SK-N-MC (cell line): ENCODE data around the gene ZCCHC10.
A peak's percentile ranks its signal among the peaks of the same experiment; 100 is the strongest.
"Not testable (repeated sequence)": the region's sequence is repeated elsewhere in the genome, so short reads cannot be mapped to it uniquely, and the experiment has no call there.

Experiments used
- DNase-seq: peaks from one replicate; pipeline ENCODE4 v3.0.0-alpha.2; 2011; ENCODE audit warnings: low read depth, low spot score
- H3K27ac ChIP-seq: fragments of 200-600 bp; sonication (generic); 2 replicates; pipeline ENCODE4 v1.5.1; 2016; ENCODE audit warnings: mixed run types
- H3K36me3 ChIP-seq: fragments of 200-600 bp; sonication (generic); 2 replicates; pipeline ENCODE4 v1.6.1; 2017; ENCODE audit warnings: antibody characterized with exemption, low read length, mixed read lengths; ENCODE audit not compliant: insufficient read depth
- H3K4me3 ChIP-seq: fragments of 200-600 bp; sonication (generic); 2 replicates; pipeline ENCODE4 v1.5.1; 2016
- H3K9ac ChIP-seq: fragments of 200-600 bp; sonication (generic); 2 replicates; pipeline ENCODE4 v1.8.0; 2017; ENCODE audit warnings: mixed run types, mixed read lengths; ENCODE audit not compliant: insufficient read length
- H3K9me3 ChIP-seq: fragments of 200-600 bp; sonication (generic); 2 replicates; pipeline ENCODE4 v1.6.1; 2017; ENCODE audit warnings: low read depth, mild to moderate bottlenecking, antibody characterized with exemption, low read length, moderate library complexity, mixed read lengths
- EZH2 ChIP-seq: fragments of 200-600 bp; sonication (generic); IDR thresholded peaks from one replicate; pipeline ENCODE4 v1.6.1; 2017; ENCODE audit warnings: antibody characterized with exemption
- FOXP2 ChIP-seq: optimal IDR thresholded peaks from 2 replicates; pipeline ENCODE3; 2011; ENCODE audit warnings: mild to moderate bottlenecking, moderate library complexity; ENCODE audit not compliant: insufficient read depth; ENCODE audit errors: extremely low read length, control extremely low read depth
- POLR2AphosphoS5 ChIP-seq: IDR thresholded peaks from 2 replicates; pipeline ENCODE4 v1.6.1; 2012; ENCODE audit warnings: mild to moderate bottlenecking, low read depth, low read length, borderline replicate concordance

ZCCHC10 gene

GRCh38 chr5:133032852-133033742 is 6.7 kb upstream of the ZCCHC10 start:
- no peaks in the 10 kb centered on the region for H3K36me3 ChIP-seq
- TF ChIP-seq FOXP2 = no peak
- no peak for TF ChIP-seq EZH2
- no peak for TF ChIP-seq POLR2AphosphoS5
- H3K9me3 ChIP-seq = no peaks in the 10 kb centered on the region
- H3K27ac ChIP-seq = no peak overlapping the region
- H3K9ac ChIP-seq = no peak overlapping the region
- no peak overlapping the region for H3K4me3 ChIP-seq
- no peak for DNase-seq

GRCh38 chr5:133030343-133031005 is 4.1 kb upstream of the ZCCHC10 start:
- H3K27ac ChIP-seq = no peak overlapping the region
- DNase-seq = no peak
- no peaks in the 10 kb centered on the region for H3K9me3 ChIP-seq
- no peak overlapping the region for H3K4me3 ChIP-seq
- H3K36me3 ChIP-seq = no peaks in the 10 kb centered on the region
- TF ChIP-seq EZH2 = no peak
- no peak for TF ChIP-seq FOXP2
- no peak for TF ChIP-seq POLR2AphosphoS5
- H3K9ac ChIP-seq = no peak overlapping the region

GRCh38 chr5:133029416-133029815 is 3.1 kb upstream of the ZCCHC10 start:
- no peak overlapping the region for H3K4me3 ChIP-seq
- no peaks in the 10 kb centered on the region for H3K36me3 ChIP-seq
- no peak overlapping the region for H3K9ac ChIP-seq
- TF ChIP-seq POLR2AphosphoS5 (no peak), FOXP2 (no peak), EZH2 (no peak)
- no peak overlapping the region for H3K27ac ChIP-seq
- H3K9me3 ChIP-seq = no peaks in the 10 kb centered on the region
- no peak for DNase-seq

- peak overlapping the region; percentile 75 for H3K27ac ChIP-seq
- peak overlapping the region; percentile 74 for H3K9ac ChIP-seq
- H3K9me3 ChIP-seq = no peaks in the 10 kb centered on the region
- H3K36me3 ChIP-seq = peaks cover 13% of the 10 kb centered on the region; the same call in 1 of the 2 replicates
- no peak; the same call in 1 of the 2 replicates for TF ChIP-seq POLR2AphosphoS5
- TF ChIP-seq EZH2 = no peak
- no peak for TF ChIP-seq FOXP2
- DNase-seq = no peak
- H3K4me3 ChIP-seq = peak overlapping the region; percentile 97
These were observed 360 bp upstream of the ZCCHC10 start for GRCh38 chr5:133026664-133027153.

GRCh38 chr5:133019471-133019870 is 6.9 kb downstream of the ZCCHC10 start:
- H3K27ac ChIP-seq, H3K9me3 ChIP-seq, H3K4me3 ChIP-seq, H3K9ac ChIP-seq, DNase-seq: not testable (repeated sequence)
- peaks cover 36% of the 10 kb centered on the region; the same call in 1 of the 2 replicates for H3K36me3 ChIP-seq

GRCh38 chr5:133017964-133018363 is 8.4 kb downstream of the ZCCHC10 start:
- peaks cover 30% of the 10 kb centered on the region; the same call in 1 of the 2 replicates for H3K36me3 ChIP-seq

GRCh38 chr5:133015466-133015865 is 10.9 kb downstream of the ZCCHC10 start:
- Histone ChIP-seq H3K9me3 (no peaks in the 10 kb centered on the region), H3K27ac (no peak overlapping the region), H3K9ac (no peak overlapping the region), H3K4me3 (no peak overlapping the region), H3K36me3 (peaks cover 24% of the 10 kb centered on the region; the same call in 1 of the 2 replicates)
- TF ChIP-seq EZH2 (no peak), POLR2AphosphoS5 (no peak), FOXP2 (no peak)
- DNase-seq = no peak

More at GRCh38 chr5:133017964-133018363, 8.4 kb downstream of the ZCCHC10 start:
- no peak for DNase-seq
- H3K27ac ChIP-seq = no peak overlapping the region
- no peak overlapping the region for H3K9ac ChIP-seq
- no peak overlapping the region for H3K4me3 ChIP-seq
- no peaks in the 10 kb centered on the region for H3K9me3 ChIP-seq
- TF ChIP-seq POLR2AphosphoS5 (no peak), FOXP2 (no peak), EZH2 (no peak)

- H3K27ac ChIP-seq, H3K9me3 ChIP-seq, H3K4me3 ChIP-seq, H3K9ac ChIP-seq, DNase-seq: not testable (repeated sequence)
- H3K36me3 ChIP-seq = peaks cover 16% of the 10 kb centered on the region
These were observed 17.9 kb downstream of the ZCCHC10 start for GRCh38 chr5:133008455-133008854.
